ENCODE measurements around the gene GPR25.

DNA sequence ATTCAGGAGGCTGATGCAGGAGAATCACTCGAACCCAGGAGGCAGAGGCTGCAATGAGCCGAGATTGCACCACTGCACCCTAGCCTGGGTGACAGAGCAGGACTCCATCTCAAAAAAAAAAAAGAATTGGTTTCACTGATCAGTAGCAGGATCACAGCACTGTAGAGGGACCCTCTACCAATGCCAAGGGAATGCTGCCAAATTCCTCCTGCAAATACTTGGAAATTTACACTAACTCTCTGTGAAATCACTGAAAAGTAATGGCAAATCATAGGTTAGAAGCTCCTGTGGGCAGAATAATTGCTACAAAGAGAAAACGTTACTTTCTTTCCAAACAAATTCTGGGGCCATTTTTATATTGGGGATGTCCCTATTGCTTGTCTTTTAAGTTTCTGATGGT, 6.7 kb upstream of the GPR25 start:
- TF ChIP-seq, protein P1, sequence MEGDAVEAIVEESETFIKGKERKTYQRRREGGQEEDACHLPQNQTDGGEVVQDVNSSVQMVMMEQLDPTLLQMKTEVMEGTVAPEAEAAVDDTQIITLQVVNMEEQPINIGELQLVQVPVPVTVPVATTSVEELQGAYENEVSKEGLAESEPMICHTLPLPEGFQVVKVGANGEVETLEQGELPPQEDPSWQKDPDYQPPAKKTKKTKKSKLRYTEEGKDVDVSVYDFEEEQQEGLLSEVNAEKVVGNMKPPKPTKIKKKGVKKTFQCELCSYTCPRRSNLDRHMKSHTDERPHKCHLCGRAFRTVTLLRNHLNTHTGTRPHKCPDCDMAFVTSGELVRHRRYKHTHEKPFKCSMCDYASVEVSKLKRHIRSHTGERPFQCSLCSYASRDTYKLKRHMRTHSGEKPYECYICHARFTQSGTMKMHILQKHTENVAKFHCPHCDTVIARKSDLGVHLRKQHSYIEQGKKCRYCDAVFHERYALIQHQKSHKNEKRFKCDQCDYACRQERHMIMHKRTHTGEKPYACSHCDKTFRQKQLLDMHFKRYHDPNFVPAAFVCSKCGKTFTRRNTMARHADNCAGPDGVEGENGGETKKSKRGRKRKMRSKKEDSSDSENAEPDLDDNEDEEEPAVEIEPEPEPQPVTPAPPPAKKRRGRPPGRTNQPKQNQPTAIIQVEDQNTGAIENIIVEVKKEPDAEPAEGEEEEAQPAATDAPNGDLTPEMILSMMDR (IDR thresholded peaks at IDR 0.05; ENCODE audit: low read length) = no peak
- TF ChIP-seq EZH2 (optimal IDR thresholded peaks at IDR 0.05; ENCODE audit: low read depth, low read length) = no peak
- no peak for TF ChIP-seq EZH2phosphoT487 (IDR thresholded peaks at IDR 0.05; ENCODE audit: low read length)
